Right lobe of liver (tissue), 4 donors: ENCODE data around the gene CCHCR1.

Source experiments
- CTCF ChIP-seq, 4 donors: fragments of 200-600 bp in 3 of 4; fragments of 450-650 bp in 1 of 4; IDR thresholded peaks; one replicate each; pipeline versions ENCODE4 v1.5.1 to v1.8.0; 2016 to 2022; ENCODE audit warnings: antibody characterized with exemption in 4 of 4, mild to moderate bottlenecking in 2 of 4
- POLR2A ChIP-seq: fragments of 450-650 bp; IDR thresholded peaks from one replicate; pipeline ENCODE4 v1.6.1; 2017; ENCODE audit warnings: antibody characterized with exemption, mild to moderate bottlenecking
- donor health status: DM: no; HTN: no; CAD: no.
- donor health status: DM: no; HTN: no; CAD: no.
- donor health status: DM: no; HTN: yes; CAD: no.

GRCh38 chr6:31173406-31173805 lies 15.8 kb upstream of the CCHCR1 start:
- TF ChIP-seq CTCF (IDR thresholded peaks at IDR 0.05) = no peak
- no peak for TF ChIP-seq POLR2A
